ENCODE measurements around the gene DMTF1. TPM values are rescaled to one million over a fixed set of nuclear protein-coding genes. Genes with fewer than 3 reads are reported as not detected.

DMTF1 gene
- total and polyA plus RNA-seq, 2 of the 8 experiments (the other 6 are each of a cell fraction or from before 2014, with no cell fraction given): 86.0 to 115 TPM

GRCh38 chr7:87218796-87219544, 66.7 kb downstream of the DMTF1 start (continued):
- TF ChIP-seq GABPA (IDR thresholded peaks at IDR 0.05; ENCODE audit: borderline replicate concordance, insufficient read depth, low read length) (no peak), SIRT6 (IDR thresholded peaks at IDR 0.05; ENCODE audit: low read length) (no peak), CEBPB (IDR thresholded peaks at IDR 0.05; ENCODE audit: low read depth, low read length) (no peak), TEAD4 (IDR thresholded peaks at IDR 0.05; ENCODE audit: low read depth, low read length) (no peak), TBP (IDR thresholded peaks at IDR 0.05; ENCODE audit: low read depth, low read length) (0 out of 2 replicates have a peak, but pooled peaks have one; percentile 10), EP300 (IDR thresholded peaks at IDR 0.05; ENCODE audit: borderline replicate concordance in 1 of 2, low read depth in 2 of 2, low read length in 2 of 2) (no peak), SP4 (IDR thresholded peaks at IDR 0.05; ENCODE audit: low read length) (no peak), BRCA1 (IDR thresholded peaks at IDR 0.05; ENCODE audit: low read depth, low read length) (no peak), KDM5A (IDR thresholded peaks at IDR 0.05; ENCODE audit: low read length) (no peak), CBX8 (IDR thresholded peaks at IDR 0.05; ENCODE audit: borderline replicate concordance, low read depth, low read length) (no peak), CBX5 (IDR thresholded peaks at IDR 0.05; ENCODE audit: low read depth, low read length) (no peak), SP2 (IDR thresholded peaks at IDR 0.05; ENCODE audit: low read length) (no peak), MAX (IDR thresholded peaks at IDR 0.05) (no peak), RFX5 (IDR thresholded peaks at IDR 0.05; ENCODE audit: borderline replicate concordance, low read depth, low read length) (no peak), ATF2 (IDR thresholded peaks at IDR 0.05; ENCODE audit: low read length) (no peak), POU5F1 (IDR thresholded peaks at IDR 0.05; ENCODE audit: low read depth, low read length) (no peak), TCF12 (IDR thresholded peaks at IDR 0.05; ENCODE audit: low read depth, low read length) (no peak), SP1 (IDR thresholded peaks at IDR 0.05; ENCODE audit: low read depth, low read length) (no peak), CREB1 (IDR thresholded peaks at IDR 0.05) (no peak), TAF1 (IDR thresholded peaks at IDR 0.05; ENCODE audit: low read depth, low read length) (peak; percentile 64; the same call in 1 of the 2 replicates), USF2 (IDR thresholded peaks at IDR 0.05; ENCODE audit: low read length) (no peak)
